ENCODE results near the gene PEPD.

The PEPD gene

DNA sequence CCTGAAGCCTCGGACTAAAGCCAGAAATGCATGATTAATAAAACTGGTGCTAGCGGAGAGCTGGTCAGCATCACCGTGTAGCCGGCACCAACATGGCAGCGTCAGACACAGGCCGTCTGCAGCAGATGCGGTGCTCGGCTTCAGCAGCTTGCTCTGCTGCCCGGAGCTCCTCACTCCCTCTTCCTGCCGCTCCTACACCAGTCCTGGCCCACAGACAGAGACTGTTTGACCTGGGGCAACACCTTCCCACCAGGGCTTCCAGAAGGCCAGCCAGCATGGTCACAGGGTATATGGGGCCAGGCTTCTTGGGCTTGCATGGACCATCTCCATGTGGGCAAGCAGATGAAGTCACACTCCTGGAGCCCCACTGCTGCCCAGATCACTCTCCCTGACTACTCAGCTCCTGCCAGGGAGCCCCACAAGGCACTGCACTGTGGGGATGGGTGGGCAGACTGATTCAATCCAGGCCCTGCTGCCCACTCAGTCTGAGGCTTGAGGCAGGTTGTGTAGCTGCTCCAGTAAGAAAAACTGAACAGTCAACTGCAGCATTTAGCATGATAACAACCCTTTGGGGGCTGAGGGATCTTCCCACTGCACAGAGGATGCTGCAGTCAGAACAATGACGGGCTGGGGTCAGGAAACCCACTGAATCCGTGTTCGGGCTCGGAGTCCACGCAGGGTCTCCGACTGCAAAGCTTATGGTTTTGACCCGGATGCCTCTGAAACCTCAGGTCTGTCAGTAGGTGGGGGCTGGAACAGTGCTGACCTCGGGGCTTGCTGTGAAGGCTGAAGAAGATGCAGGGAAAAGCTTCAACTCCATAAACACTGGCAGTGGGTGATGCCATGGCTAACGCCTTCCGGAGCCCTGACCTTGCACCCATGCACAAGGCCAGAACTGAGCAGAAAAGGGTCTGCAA, 102.5 kb downstream of the PEPD start:
- no peak for DNase-seq

DNA sequence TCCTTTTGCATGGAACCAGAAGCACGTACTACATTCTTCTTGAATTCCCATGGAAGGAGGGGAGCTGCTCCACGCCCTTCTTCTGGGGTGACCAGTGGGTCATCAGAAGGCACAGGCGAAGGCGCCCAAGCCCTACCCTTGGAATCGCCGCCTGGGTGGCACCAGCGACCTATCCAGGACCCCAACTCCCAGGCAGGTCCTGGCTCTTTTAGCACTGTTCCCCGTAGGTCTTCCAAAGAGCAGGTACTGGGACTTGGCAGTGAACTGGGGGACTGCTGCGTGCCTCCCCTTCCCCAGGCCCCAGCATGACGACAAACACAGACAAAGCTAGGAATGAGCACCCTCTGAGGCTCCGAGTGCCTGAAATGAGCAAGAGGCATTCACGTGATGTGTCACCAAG, 103.1 kb downstream of the PEPD start:
- DNase-seq = no peak

DNA sequence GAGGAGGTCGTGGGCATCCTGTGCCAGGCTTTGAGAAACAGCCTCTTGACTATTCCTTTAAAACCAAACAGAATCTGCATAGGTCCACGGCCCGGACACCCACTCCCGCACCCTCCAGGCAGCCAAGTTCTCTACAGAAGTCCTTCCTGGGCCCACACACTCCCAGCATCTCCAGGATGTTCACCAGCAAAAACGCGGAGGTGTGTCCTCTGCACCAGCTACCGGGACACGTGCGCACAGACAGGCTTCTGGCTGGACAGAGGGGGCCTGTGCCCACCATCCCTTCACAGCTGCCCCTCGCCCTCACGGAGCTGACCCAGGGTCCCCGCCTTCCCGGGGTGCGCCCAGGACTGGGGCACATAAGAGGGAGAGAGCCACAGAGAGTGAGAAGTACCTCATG, 103.8 kb downstream of the PEPD start:
- no peak for DNase-seq

DNA sequence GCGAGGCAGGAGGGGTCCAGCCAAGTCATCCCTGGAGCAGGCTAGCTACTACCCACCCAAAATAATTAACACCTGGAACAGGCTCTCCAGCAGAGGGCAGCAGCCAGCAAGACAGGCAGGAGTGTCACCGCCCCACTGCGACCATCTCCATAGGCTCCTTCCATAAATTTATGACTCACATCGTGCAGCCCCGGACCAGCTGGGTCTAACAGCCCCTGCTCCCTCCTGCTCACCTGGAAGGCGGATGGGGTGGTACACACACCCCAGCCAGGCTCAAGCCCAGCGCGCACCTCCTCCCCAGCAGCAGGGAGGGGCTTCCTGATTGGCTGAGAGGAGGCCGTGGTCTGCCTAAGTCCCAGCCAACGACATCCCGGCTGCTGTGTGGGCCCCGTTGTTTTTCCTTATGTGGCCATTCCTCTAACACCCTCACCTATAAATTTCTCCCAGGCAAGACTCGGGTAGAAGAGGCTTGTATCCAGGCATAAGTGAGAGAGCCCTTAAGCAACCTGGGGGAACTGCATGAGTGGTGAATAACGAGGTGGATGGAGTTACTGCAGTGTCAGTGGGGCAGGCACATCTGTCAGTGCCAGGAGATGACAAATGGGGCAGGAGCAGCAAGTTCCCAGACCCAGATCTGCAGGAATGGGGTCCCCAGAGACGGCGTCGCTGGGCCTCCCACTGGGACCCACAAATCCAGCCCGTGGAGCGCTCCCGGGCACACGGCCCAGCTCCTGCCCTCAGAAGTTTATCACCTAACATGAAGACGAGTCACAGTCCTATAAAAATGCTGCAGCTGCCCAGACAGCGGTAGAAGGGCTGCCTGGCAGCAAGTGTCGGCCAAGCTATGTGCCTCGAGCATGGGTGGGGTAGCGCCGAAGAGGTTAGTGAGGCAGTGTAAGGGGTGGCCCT, 105.0 kb downstream of the PEPD start:
- peak; percentile 24 to 58 (median 43) for DNase-seq

DNA sequence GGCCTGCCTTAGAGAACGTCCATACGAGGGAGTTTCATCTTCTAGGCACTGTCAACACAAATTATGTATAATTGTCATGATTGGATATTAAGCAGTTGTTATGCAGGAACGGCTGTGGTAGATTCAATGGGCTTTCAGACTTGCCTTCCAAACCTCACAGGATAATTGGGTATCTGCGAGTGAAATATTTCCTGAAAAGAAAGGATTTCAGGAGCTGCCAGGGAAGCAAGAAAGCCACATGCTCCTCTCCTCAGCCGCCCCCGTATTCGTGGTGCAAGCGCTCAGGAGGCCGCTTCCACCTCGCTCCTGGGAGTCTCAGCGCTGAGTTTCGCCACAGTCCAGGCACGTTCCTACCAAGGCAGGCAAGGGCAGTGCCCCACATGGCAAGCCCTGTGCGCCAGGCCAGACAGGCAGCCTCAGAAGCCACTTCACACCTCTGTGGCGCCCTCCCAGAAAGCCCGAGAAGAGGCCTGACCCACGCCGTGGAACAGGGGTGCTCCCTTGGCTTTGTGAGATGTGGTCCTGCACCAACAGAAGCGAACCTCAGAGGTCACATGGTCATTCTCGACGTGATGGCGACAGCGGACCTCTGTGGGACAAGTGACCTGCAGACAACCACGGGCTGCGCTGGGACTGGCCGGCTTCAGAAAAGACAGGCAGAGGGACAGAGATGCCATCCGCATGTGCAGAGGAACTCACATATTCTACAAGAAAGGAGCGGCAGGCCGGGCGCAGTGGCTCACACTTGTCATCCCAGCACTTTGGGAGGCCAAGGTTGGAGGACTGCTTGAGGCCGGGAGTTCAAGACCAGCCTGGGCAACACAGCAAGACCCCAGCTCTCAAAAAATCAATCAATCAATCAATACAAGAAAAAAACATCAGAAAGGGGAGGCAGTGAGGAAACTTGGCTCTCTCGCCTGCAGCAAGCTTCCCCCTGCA, 106.7 kb downstream of the PEPD start:
- no peak for DNase-seq

DNA sequence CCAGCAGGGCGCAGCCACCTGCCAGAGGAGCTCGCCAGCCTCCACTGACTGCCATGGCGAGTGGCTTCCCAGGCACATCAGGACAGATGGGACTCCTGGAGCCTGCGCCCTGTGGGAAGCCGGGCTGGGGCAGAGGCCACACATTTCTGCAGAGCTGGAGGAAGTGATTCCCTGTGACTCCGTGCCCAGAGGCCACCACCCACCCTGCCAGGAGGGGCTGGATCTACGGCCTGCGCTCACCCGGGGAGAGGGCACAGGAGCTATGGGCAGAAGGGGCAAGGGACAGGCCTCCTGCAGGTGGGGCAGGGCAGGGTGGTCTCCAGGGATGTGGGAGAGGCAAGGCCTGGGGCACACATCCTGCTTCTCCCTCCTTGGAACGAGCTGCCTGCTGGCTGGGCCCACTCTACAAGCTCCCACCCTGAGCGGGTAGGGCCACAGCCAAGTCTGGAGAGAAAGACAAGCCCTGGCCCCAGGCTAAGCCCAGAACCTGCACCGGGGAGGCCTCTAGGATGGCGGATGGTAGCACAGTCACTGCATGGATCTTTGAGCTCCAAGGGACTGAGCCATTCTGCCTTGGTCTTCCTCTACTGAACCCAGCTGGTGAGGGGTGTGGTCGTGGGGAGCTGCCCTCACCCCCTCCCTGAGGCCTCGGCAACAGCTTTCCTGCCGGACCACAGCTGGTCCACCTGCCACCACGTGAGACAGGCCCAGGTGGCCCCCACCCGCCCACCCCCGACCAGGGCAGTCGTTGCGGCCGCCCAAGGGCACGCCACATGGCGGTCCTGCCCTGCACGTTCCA, 107.5 kb downstream of the PEPD start:
- no peak for DNase-seq

DNA sequence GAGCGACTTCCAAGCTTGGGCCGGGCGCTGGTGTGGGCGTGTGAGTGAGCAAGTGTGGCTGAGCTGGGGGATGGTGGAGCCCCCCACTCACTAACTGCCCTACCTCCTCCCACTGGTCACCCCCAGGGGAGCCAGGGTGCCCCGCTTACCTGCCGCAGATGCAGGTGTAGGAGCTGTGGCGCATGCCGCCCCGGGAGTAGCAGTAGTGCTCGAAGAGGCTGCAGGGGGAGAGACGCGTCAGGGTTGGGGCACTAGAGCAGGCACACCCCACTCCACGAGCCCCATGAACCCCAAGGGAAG, 108.2 kb downstream of the PEPD start:
- no peak for DNase-seq

DNA sequence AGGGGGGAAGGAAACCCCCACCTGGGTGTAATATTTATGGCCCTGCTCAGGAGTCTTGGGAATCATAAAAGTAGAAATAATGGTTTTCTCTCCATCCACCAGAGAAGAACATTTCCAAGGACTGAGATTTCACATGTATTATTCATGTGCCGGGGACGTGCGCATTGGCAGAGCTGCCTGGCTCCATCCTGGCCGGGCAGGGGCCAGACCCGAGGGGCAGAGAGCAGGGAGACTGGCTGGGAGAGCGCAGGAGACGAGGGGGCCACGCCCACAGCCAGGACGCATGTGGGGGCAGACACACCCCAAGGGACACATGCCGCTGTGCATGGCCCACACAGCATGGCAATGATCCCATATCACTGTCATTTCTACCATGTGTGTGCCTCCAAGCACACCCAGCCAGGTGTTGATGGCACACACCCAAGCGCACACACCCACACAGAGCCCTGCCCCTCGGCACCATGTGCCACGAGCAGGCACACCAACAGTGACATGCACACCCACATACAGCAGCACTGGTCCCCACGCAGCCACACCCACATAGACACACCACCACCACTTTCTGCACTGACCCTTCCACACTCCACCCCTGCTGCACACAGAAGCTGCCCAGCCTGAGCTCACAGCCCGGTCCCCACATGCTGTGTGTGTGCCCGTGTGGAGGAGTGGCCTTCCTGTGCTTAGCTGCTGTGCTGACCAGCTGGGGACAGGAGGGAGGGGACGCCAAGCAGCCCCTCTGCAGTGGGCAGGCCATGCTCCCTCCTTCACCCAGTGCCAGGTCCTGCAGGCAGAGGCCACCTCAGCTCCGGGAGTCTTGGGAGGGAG, 108.8 kb downstream of the PEPD start:
- DNase-seq = no peak

DNA sequence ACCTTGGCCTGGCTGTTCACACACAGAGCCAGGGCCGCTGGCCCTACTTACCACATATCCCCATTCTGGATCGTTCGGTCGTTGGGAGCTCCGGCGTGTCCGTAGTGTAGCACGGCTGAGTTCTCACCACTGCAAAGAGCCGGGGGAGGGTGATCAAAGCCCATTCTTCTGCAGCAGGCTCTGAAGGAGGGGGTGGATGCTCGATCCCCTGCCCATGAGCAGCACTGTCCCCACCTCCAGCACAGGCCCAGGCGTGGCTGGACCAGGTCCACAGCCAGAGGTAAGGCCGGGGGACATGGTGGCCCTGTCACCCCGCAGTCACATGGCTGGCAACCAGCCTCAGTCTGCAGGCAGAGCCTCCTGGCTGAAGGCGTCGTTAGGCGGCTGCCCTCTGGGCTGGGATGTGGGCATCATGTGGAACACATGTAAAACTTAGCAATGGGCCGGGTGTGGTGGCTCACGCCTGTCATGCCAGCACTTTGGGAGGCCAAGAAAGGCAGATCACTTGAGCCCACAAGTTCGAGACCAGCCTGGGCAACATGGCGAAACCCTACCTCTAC, 109.9 kb downstream of the PEPD start:
- no peak for DNase-seq

DNA sequence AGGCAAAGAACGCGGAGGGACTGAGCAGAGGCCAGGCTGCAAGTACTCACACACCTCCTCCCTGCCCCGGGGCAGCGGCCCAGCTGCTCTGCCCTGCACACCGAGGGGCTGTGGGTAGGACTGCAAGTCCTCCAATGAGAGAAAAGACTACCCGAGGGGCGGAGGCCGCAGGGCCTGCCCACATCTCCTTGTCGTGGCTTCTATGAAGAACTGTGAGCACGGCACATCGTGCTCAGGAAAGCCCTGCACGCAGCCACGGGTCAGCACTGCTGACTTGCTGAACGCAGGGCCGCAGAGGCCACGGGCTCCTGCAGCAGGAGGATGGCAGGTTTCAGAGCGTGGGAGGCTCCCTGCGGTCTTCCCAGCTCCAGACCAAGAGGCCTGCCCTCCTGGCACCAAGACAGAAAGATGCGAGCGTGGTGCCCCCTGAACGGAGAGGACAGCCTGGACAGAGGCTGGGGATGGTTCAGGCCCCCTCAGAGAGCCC, 110.6 kb downstream of the PEPD start:
- no peak for DNase-seq

DNA sequence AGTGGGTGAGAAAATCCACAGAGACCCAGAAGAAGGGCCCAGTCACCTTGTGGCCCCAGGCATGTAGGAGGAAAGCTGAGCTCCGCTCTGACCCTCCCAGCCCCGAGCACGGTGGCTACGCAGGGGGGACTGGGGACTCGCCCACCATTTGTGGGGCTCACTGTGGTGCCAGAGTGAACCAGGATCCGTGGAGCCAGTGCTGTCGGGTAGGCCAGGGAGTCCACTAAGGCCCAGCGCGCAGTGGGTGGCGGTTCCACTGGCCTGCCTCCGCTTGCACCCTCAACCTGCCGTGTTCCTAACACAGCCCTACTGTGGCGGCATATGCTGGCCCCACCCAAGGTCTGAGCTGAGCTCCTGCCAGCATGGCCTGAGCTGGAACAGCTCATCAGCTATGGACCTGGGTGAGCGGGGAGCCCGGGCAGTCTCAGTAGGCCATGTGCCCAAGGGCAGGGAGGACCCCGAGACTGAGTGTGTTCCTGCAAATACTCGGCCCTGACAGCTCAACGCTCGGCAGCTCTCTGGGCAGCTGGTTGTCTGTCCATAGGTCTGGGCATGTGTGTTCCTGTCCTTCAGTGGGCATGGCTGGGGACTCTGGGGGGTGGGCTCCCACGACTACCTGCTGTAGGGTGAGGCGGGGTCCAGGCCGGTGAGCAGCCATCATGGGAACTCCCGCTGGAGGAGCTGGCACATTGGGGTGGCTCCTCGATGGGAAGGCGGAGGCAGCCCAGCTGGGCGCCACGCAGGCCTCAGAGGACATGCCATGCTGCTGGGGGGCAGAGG, 111.5 kb downstream of the PEPD start:
- DNase-seq = no peak

DNA sequence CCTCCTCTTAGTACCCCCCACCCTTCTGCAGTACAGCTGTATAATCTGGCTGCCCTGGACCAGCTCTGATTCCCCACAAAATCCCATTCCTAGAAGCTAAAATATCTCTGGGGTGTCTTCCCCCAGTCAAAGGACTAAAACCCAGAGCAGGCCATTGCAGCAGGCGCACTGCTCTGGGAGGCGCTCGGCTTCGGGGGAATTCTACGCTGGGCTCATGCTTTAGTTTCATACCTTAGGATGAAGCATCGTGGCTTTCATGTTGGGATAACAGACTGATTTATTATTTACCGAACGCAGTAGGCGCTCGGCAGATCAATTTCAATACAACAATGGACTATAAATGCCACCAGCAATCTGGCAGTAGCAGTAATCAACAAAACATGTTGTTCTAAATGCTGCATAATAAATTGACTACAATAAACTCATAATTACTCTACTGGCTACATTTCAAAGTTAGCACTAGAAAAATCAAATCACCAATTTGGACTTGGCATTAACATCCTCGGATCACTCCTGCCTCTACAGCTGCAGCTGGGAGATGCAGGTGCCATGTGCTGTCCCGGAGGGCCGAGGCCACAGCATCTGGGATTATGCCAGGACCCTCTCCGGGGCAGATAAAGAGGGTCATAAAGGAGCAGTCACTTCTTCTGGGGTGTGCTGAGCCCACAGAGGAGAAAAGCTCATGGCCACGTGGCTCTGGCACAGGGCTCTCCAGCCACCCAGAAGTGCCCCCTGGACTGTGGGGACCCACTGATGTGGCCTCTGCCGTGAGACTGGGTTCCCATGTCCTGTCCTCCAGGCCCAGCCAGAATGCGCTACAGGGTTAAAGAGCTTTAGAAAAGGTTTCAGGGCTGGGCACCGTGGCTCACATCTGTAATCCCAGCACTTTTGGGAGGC, 112.8 kb downstream of the PEPD start:
- DNase-seq = no peak

DNA sequence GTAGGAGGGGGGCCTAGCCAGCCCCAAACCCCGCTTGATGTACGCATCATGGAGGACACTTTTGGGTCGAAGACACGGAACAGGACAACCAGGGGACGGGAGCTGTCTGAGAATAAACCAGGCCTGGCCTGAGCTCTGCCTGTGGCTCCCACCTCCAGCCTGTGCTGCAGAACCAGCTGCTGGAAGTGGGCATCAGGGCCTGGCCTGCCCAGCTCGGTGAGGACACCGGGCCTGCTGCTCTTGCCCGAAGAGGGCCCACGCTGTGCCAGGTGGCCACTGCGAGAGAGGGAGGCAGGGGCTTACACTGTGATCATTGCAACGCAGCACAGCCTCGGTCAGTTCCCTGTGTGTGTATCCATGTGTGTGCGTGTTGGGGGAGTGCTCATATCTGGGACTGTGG, 113.5 kb downstream of the PEPD start:
- no peak for DNase-seq

DNA sequence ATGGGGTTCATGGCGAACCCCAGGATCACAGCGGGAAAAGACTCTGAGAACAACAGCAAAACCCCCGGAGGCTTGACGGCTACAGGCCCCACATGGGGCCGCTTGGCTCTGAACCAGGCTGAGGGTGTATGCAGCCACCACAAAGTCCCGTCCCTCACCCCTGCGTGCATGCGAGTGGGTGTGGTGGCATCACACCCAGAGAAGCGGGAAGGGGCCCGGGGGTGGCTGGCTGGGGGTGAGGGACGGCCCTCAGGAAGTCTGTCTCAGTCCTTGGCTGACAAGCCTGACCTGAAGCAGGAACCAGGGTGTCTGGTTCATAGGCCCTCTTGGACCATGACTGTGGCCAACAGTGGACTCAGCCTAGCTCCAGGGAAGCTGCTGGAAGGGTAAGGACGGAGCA, 113.9 kb downstream of the PEPD start:
- DNase-seq = no peak

DNA sequence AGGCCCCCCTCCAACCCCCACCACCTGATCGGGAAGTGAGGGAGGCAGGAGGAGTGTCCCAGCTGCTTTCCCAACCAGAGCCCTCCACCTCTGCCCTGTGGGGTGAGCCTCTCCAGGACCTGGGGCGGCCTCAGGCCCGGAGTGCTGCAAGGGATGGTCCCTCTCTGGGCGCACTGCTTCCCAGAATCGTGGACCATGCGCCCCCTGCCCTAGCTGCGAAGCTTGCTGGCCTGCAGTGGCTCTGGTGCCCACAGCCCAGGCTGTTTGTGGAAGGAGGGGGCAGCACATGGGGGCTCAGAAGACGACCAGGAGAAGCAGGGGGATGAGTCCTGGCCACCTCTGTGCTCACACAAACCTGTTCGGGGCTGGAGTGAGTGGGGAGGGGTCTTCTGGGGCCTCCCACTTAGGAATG, 114.4 kb downstream of the PEPD start:
- no peak for DNase-seq

DNA sequence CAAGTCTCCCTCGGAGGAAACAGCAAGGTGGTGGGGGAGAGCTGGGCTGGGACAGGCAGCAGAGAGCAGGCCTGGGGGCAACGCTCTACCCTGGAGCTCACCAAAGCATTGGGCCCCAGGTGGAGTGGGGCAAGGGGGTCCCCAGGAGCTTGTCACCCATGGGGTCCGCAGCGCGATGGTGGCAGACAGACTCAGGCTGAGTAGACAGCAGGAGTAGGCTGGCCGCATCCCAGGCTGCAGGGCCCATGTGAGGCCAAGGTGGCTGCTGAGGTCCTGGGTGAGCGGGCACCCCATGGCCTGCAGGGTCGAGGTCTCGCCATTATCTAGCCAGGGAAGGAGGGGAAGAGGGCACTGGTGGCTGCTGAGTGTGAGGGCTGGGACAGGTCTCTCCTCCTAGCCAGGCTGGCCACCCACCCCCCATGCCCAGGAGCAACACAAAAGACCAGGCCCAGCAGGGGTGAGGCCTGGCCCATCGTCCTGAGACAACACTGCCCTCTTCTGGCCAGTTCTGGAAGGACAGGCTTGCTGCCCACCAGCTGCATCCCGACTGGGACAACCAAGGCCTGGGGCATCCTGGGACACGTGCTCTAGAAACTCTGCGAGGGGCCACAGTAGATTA, 115.0 kb downstream of the PEPD start:
- DNase-seq = peak; percentile 30 to 68 (median 60)

DNA sequence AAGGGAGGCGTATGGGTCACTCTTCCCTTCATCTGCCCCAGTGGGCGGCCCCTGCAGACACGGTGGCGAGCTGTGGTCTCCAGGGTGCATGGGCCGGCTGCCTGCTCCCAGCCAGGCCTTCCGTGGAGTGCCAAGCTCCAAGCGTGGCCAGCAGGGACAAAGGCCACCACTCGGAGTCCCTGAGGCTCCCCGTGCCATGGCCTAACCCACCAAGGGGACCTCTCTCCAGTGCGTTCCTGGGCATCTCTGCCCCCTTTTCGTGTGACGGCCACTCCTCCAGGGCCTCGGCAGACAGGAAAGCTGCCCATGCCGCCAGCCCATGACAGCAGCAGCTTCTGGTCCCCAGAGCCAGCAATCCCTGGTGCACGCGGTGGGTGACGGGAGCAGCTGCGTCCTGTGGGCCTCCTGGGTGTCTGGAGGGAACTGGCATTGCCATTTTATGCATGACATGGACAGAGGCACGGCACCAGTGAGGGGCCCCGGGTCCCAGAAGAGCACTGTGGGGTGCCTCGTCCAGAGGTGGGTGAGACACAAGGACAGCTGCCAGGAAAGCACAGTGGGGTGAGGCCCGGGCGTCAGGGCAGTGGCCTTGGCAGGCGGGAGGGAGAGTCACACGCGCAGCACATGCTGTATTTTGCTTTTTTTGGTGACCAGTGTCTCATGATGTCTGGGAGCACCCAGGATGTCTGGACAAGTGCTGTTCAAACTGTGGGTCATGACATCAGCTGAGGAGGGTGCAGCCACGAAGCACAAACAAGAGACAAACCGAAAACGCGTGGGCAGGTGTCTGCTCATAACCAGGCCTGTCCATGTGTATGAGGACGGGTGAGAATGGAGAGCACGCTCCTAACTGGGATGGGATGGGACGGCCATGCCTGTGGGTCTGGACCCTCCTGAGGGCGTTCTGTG, 115.8 kb downstream of the PEPD start:
- peak in 2 of 5 experiments; percentile 1 to 10 for DNase-seq
